GM19238 (cell line): ENCODE measurements around the gene ERC2.
"Not testable (repeated sequence)": the region's sequence is repeated elsewhere in the genome, so short reads cannot be mapped to it uniquely, and the experiment has no call there.

Experiments used
- DNase-seq: peaks from one replicate; pipeline ENCODE4 v3.0.0; 2011; ENCODE audit warnings: low spot score; ENCODE audit not compliant: insufficient read length

ERC2 gene

DNA sequence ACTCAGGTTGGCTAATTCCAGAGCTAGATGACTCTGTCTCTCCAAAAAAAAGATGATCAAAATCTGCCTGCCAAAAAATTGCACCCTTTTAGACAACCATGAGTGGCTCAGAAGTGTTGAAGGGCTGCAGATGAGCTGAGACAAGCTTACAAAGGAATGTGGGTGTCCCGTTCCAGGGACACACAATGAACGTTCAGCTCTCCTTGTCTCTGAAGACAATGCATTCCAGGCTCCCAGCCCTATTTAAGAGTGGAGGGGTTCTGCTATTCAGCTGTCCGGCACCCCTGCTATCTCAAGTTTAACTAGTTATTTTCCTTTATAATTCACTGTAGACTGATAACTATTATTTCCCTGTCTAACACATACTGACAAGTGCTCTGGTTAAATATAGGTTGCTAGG, 626.1 kb downstream of the ERC2 start:
- DNase-seq: no peak

- not testable (repeated sequence) for DNase-seq
These were observed 636.4 kb downstream of the ERC2 start for GRCh38 chr3:55831876-55832275.

DNA sequence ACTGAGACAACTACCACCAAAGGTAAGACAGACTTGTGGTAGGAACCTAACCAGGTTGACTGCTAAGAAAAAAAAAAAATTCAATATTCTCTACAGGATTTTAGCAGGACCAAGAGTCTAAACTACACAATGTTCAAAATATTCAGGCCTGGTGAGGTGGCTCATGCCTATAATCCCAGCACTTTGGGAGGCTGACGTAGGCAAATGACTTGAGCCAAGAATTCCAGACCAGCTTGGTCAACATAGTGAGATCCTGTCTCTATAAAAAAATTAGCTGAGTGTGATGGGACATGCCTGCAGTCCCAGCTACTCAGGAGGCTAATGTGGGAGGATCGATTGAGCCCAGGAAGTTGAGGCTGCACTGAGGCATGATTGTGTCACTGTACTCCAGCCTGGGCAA, 639.6 kb downstream of the ERC2 start:
- no peak for DNase-seq

DNA sequence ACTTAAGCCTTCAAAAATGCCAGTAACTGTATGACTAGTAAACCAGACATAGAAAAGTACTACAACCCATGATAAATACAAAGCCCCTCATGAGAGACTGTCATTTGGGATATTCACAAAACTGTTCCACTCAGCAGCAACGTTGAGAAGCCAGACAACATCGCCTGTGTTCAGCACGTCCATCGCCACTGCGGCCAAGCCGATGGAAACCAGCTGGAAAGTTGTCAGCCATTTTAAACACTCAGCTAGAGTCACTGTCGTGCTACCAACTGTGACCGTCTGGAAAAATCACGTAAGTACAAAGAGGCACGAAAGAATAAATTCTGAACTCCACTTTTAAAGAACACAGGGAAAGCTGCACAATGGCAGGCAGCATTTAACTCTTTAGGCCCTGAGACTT, 640.5 kb downstream of the ERC2 start:
- DNase-seq: no peak

GRCh38 chr3:55826731-55827496, 641.4 kb downstream of the ERC2 start:
- DNase-seq: no peak

DNA sequence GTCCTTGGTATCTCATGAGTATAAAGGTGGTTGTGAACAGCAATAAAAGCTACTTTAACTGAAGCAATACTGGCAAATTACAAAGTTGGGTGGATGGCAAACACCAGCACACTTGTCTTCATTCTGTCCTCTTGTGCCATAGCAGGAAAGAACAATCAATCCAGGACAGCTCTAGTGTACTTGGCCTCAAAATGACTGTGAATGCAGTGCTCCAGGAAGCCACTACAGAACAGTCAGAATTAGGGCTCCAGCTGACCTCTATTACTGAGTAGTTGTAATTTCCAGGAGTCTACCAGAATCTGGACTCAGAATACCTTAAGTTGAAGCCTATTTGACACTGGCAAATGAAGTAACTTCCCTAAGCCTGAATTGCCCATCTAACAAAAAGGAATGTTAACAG, 642.2 kb downstream of the ERC2 start:
- DNase-seq: no peak

DNA sequence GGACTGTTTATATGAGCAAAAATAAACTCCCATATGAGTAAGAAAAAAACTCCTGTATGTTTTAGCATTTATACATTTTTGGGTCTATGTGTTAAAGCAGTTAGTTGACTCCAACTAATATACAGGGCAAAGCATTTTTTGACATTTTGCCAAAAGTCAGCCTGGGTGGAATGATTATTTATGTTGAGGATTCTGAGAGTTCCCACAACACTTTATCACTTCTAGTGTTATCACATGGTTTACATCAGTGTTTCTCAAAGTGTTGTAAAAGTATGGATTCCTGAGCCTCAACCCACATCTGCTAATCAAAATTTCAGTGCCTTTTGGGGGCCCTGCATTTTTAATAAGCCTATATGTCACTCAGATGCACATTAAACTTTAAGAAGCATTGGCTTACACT, 643.9 kb downstream of the ERC2 start:
- no peak for DNase-seq

DNA sequence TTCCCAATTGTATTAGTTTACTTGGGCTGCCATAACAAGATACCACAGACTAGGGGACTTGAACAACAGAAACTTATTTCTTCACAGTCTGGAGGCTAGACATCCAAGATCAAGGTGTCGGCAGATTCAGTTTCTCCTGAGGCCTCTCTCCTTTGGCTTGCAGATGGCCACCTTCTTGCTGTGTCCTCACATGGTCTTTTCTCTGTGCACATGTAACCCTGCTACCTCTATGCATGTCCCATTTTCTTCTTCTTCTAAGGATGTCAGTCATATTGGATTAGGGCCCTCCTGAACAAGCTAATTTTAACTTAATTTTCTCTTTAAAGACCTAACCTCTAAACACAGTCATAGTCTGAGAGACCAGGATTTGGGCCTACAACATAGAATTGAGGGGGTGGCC, 644.4 kb downstream of the ERC2 start:
- no peak for DNase-seq

GRCh38 chr3:55823001-55823400, 645.3 kb downstream of the ERC2 start:
- DNase-seq: no peak

DNA sequence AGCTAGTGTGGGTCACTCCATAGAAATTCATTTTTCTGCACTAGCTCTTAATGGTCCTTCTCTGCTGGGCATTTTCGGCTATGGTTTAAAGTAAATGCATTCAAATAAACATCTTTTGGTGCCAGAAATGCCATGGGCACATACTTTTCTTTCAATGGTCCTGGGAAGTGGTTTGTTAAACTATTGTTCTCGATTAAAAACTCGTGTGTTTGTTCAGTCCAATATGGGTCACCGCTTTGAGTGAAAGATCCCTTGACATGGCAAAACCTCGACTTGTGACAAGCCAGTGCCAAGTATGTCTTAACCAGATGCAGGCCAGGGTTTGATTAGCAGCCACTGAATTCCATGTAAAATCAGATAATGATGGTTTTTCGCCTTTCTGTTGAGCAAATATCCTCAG, 649.3 kb downstream of the ERC2 start:
- DNase-seq: no peak

DNA sequence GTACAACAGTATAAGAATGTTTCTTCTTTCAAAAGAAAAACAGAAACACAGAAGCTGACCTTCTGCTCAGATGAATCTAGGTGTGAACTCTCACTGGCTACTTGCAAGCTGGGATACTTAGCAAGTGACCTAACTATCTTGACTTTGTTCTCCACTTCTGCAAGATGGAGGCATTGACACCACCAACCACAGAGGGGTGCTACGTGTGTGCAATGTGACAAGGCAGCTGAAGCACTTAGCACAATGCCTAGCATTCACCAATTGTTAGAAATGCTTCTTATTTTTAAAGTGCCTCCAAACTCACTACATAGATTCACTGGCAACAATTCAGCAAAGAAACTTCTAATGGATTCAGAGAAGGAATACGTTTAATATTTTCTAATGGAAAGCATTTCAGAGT, 649.8 kb downstream of the ERC2 start:
- no peak for DNase-seq

- no peak for DNase-seq
These were observed 651.3 kb downstream of the ERC2 start for GRCh38 chr3:55816794-55817576.

- no peak for DNase-seq
These were observed 653.0 kb downstream of the ERC2 start for GRCh38 chr3:55815262-55815661.

- DNase-seq: no peak
These were observed 654.8 kb downstream of the ERC2 start for GRCh38 chr3:55813268-55814097.

DNA sequence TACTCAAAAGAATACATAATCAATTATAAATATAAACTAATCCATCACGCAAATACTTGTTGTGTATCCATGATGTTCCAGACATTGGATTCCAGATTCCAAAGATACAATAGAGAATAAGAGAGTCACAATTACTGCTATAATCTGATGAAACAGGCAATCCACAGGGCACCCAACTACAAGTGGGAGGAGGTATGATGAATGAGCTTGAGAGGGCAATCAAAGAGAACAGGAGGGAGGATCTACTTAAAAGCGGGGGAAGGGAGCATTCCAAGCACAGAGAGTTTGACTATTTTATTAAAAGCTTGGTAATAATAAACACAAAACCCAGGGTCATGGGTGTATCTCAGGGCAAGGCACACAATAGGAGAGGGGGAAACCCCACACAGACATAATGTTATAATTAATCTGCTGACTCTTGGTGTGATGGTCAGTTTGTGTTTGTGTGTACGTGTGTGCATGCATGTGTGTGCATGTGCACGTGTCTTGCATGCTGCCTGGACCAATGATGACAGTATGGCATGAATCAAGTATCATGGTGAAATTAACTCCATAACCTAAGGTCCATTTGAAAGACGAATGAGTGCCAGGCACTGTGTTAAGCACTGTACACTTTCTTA, 655.8 kb downstream of the ERC2 start:
- no peak for DNase-seq

- DNase-seq: no peak
These were observed 661.1 kb downstream of the ERC2 start for GRCh38 chr3:55807210-55807609.

- no peak for DNase-seq
These were observed 663.1 kb downstream of the ERC2 start for GRCh38 chr3:55805169-55805568.

DNA sequence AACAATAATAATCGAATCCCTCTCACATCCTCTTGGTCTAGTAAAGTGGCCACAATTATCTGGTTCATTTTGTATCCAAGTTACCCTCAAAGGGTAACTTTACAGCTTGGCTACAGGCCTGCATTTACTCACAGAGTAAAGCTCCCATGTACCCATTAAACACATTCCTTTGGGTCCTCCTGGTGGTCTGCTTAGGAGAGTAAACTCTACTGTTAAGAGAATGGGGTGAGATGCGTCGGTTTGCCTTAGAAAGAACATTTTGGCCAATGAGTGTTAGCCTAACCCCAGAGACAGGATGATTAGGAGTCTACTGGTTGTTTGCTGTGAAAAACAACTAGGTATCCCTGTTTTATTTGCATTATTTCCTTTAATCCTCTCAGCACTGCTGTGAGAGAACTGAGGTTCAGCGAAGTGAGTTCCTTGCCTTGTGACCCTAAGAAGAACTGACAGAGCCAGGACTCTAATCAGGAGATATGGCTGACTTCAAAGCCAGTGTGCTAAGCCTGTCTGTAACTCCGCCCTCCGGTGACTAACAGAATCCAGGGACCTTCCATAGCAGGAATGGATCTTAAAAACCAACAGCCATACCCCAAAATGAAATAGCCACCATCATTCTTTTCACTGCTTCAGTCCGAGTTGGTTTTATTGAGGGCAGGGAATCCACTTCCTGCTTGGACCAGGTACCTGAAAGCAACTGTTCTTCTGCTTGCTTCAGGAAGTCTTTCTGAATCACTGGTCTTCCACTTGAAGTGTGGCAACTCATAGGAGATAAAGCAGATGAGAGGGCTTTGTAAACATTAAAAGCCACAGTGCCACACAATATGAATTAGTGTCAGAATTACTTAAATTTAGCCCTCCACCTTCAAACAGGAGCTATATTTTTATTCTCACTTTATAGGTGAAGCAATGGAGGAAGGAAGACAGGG, 663.8 kb downstream of the ERC2 start:
- no peak for DNase-seq

GRCh38 chr3:55802816-55803215, 665.5 kb downstream of the ERC2 start:
- no peak for DNase-seq

DNA sequence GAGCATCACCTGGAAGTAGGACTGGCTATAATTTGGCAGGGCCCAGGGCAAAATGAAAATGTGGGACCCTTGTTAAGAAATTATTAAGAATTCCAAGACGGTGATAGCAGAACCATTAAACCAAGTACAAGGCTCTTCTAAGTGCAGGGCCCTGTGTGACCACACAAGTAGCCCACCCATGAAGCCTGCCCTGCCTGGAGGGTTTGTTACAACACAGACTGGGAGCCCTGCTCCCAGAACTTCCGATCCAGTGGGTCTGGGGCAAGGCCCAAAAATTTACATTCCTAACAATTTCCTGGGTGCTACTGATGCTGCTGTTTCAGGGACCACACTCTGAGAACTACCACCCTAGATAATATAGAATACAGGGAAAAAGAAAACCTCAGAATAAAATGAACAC, 666.6 kb downstream of the ERC2 start:
- no peak for DNase-seq

- no peak for DNase-seq
These were observed 667.2 kb downstream of the ERC2 start for GRCh38 chr3:55801068-55801467.
